ENCODE data around the gene HNRNPAB.
A peak's percentile ranks its signal among the peaks of the same experiment; 100 is the strongest.

The HNRNPAB gene

GRCh38 chr5:178202541-178202940, 1.8 kb upstream of the HNRNPAB start:
- H3K27ac Mint-ChIP-seq: no peak overlapping the region
- peaks cover 26% of the 10 kb centered on the region for H3K36me3 Mint-ChIP-seq (ENCODE audit: low read depth)
- H3K9me3 Mint-ChIP-seq: no peaks in the 10 kb centered on the region
- H3K4me1 Mint-ChIP-seq (ENCODE audit: low read depth): peaks cover 17% of the 10 kb centered on the region
- H3K27me3 Mint-ChIP-seq (ENCODE audit: low read depth): peaks cover 2% of the 10 kb centered on the region
- DNase-seq (ENCODE audit: low spot score): no peak
- peak overlapping the region; percentile 64 for H3K4me3 Mint-ChIP-seq

DNA sequence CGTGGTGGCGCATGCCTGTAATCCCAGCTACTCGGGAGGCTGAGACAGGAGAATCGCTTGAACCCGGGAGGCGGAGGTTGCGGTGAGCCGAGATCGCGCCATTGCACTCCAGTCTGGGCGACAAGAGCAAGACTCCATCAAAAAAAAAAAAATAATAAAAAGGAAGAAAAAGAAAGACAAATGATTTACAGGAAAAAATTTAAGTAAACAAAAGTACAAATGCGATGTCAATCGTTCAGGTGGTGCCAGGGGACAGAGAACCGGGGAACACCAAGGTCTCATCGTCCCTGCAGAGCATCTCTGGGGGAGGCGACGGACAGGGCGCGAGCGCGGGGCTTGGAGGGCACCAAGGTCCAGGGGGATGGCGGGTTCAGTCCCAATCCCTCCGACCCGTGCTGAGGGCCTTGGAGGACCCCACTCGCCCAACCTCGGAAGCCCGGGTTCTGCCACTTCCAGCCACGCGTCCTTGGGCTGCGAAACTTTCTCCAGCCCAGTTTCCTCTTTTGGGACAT, 607 bp upstream of the HNRNPAB start:
- Mint-ChIP-seq H3K4me1 (ENCODE audit: low read depth) (peaks cover 23% of the 10 kb centered on the region), H3K27ac (peak overlapping the region; percentile 99), H3K4me3 (peak overlapping the region; percentile 99), H3K27me3 (ENCODE audit: low read depth) (peaks cover 2% of the 10 kb centered on the region), H3K36me3 (ENCODE audit: low read depth) (peaks cover 36% of the 10 kb centered on the region), H3K9me3 (no peaks in the 10 kb centered on the region)
- DNase-seq (ENCODE audit: low spot score): no peak

GRCh38 chr5:178204935-178205748, 809 bp downstream of the HNRNPAB start:
- peaks cover 50% of the 10 kb centered on the region for H3K36me3 Mint-ChIP-seq (ENCODE audit: low read depth)

DNA sequence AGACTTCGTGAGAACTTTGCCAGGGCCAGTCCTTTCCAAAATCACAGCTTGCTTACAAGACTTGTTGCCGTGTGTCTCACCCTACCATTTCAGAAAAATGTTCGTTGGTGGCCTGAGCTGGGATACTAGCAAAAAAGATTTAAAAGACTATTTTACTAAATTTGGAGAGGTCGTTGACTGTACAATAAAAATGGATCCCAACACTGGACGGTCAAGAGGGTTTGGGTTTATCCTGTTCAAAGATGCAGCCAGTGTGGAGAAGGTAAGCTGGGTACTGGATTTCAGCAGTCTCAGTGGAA, 1.4 kb downstream of the HNRNPAB start:
- Mint-ChIP-seq H3K4me1 (ENCODE audit: low read depth) (peaks cover 28% of the 10 kb centered on the region), H3K9me3 (no peaks in the 10 kb centered on the region), H3K4me3 (peak overlapping the region; percentile 87), H3K36me3 (ENCODE audit: low read depth) (peaks cover 54% of the 10 kb centered on the region), H3K27ac (peak overlapping the region; percentile 78), H3K27me3 (ENCODE audit: low read depth) (peaks cover 2% of the 10 kb centered on the region)
- DNase-seq (ENCODE audit: low spot score): no peak

More at GRCh38 chr5:178204935-178205748, 809 bp downstream of the HNRNPAB start:
- Mint-ChIP-seq H3K9me3 (no peaks in the 10 kb centered on the region), H3K27ac (peak overlapping the region; percentile 78), H3K4me3 (peak overlapping the region; percentile 87), H3K4me1 (ENCODE audit: low read depth) (peaks cover 28% of the 10 kb centered on the region), H3K27me3 (ENCODE audit: low read depth) (peaks cover 2% of the 10 kb centered on the region)
- peak; percentile 79 for DNase-seq (ENCODE audit: low spot score)

- Mint-ChIP-seq H3K4me3 (peak overlapping the region; percentile 87), H3K27me3 (ENCODE audit: low read depth) (peaks cover 2% of the 10 kb centered on the region), H3K9me3 (no peaks in the 10 kb centered on the region), H3K4me1 (ENCODE audit: low read depth) (peaks cover 28% of the 10 kb centered on the region), H3K36me3 (ENCODE audit: low read depth) (peaks cover 60% of the 10 kb centered on the region), H3K27ac (peak overlapping the region; percentile 78)
- no peak for DNase-seq (ENCODE audit: low spot score)
Measured at GRCh38 chr5:178206166-178207101, 2.1 kb downstream of the HNRNPAB start.

DNA sequence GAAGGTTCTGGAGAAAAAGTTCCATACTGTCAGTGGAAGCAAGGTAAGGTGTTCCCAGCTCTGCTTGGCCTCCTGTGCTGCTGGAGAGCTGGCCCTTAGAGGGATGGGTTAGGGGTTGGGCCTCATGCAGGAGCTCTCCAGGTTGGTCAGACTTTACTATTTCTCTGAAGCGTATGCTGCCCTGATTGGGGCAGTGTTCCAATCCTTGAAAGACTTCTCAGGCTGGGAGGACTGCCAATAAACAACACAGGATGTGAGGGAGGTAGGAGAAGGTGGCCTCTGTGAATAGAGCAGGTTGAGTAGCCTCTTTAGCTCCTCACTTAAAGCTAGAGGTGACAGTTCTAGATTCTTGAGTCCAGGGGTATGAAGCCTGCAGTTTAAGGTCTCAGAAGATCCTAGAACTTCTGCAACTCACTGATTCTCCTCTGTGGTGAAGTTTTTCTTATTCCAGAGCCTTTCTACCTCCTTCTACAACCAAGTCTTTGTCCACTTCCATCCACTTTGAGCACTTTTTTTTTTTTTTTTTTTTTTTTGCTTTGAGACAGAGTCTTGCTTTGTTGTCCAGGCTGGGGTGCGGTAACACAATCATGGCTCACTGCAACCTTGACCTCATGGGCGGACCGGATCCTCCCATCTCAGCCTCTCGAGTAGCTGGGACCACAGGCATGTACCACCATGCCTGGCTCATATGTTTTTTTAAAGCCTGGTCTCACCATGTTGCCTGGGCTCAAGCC, 3.0 kb downstream of the HNRNPAB start:
- no peaks in the 10 kb centered on the region for H3K9me3 Mint-ChIP-seq
- peak overlapping the region; percentile 87 for H3K4me3 Mint-ChIP-seq
- H3K27me3 Mint-ChIP-seq (ENCODE audit: low read depth): peaks cover 2% of the 10 kb centered on the region
- peaks cover 68% of the 10 kb centered on the region for H3K36me3 Mint-ChIP-seq (ENCODE audit: low read depth)
- no peak for DNase-seq (ENCODE audit: low spot score)
- no peak overlapping the region for H3K27ac Mint-ChIP-seq
- H3K4me1 Mint-ChIP-seq (ENCODE audit: low read depth): peaks cover 28% of the 10 kb centered on the region

- H3K9me3 Mint-ChIP-seq: no peaks in the 10 kb centered on the region
- H3K36me3 Mint-ChIP-seq (ENCODE audit: low read depth): peaks cover 73% of the 10 kb centered on the region
- H3K4me1 Mint-ChIP-seq (ENCODE audit: low read depth): peaks cover 28% of the 10 kb centered on the region
- H3K27me3 Mint-ChIP-seq (ENCODE audit: low read depth): peaks cover 2% of the 10 kb centered on the region
- DNase-seq (ENCODE audit: low spot score): no peak
- H3K27ac Mint-ChIP-seq: peak overlapping the region; percentile 26
- peak overlapping the region; percentile 42 for H3K4me3 Mint-ChIP-seq
Measured at GRCh38 chr5:178207917-178208280, 3.6 kb downstream of the HNRNPAB start.

GRCh38 chr5:178208540-178209227, 4.4 kb downstream of the HNRNPAB start:
- Mint-ChIP-seq H3K27me3 (ENCODE audit: low read depth) (peaks cover 2% of the 10 kb centered on the region), H3K9me3 (no peaks in the 10 kb centered on the region), H3K36me3 (ENCODE audit: low read depth) (peaks cover 80% of the 10 kb centered on the region), H3K27ac (no peak overlapping the region), H3K4me1 (ENCODE audit: low read depth) (peaks cover 28% of the 10 kb centered on the region), H3K4me3 (no peak overlapping the region)
- DNase-seq (ENCODE audit: low spot score): no peak

DNA sequence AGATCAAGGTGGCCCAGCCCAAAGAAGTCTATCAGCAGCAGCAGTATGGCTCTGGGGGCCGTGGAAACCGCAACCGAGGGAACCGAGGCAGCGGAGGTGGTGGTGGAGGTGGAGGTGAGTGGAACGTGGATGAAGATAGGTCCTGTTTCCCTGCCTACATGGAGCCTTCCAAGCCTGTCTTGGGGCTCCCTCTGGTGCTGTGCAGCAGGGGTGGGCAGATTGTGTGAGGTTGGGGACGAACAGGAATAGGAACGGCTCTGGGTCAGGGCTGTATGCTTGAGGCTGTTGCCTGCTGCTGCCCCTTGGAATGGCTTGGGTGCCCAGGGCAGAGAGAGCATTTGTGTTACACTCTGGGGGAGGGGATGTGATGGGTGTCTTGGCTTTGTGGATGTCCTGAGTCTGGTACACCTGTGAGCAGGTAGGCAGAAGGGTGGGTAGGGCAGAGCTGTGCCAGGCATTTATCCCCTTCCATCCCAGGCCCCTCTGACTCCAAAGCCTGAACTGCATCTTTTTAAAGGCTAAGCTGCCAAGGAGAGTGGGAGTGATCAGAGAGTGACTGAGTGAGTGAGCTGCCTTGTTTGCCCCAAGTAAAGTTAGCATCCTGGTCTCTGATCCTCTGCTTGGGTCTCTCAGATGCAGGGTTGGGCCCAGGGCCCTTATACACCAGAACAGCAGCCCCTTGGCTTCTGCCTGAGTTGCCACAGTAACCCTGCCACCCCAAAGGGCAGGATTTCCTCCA, 5.2 kb downstream of the HNRNPAB start:
- peaks cover 83% of the 10 kb centered on the region for H3K36me3 Mint-ChIP-seq (ENCODE audit: low read depth)
- H3K4me3 Mint-ChIP-seq: no peak overlapping the region
- no peak for DNase-seq (ENCODE audit: low spot score)
- H3K27me3 Mint-ChIP-seq (ENCODE audit: low read depth): no peaks in the 10 kb centered on the region
- H3K4me1 Mint-ChIP-seq (ENCODE audit: low read depth): peaks cover 27% of the 10 kb centered on the region
- no peaks in the 10 kb centered on the region for H3K9me3 Mint-ChIP-seq
- no peak overlapping the region for H3K27ac Mint-ChIP-seq

- no peaks in the 10 kb centered on the region for H3K9me3 Mint-ChIP-seq
- H3K27me3 Mint-ChIP-seq (ENCODE audit: low read depth): no peaks in the 10 kb centered on the region
- peaks cover 27% of the 10 kb centered on the region for H3K4me1 Mint-ChIP-seq (ENCODE audit: low read depth)
- H3K36me3 Mint-ChIP-seq (ENCODE audit: low read depth): peaks cover 86% of the 10 kb centered on the region
- no peak overlapping the region for H3K27ac Mint-ChIP-seq
- DNase-seq (ENCODE audit: low spot score): no peak
- H3K4me3 Mint-ChIP-seq: no peak overlapping the region
Measured at GRCh38 chr5:178210073-178210535, 5.8 kb downstream of the HNRNPAB start.

- H3K9me3 Mint-ChIP-seq: no peaks in the 10 kb centered on the region
- H3K27ac Mint-ChIP-seq: no peak overlapping the region
- no peak for DNase-seq (ENCODE audit: low spot score)
- H3K4me1 Mint-ChIP-seq (ENCODE audit: low read depth): peaks cover 29% of the 10 kb centered on the region
- H3K4me3 Mint-ChIP-seq: no peak overlapping the region
- H3K27me3 Mint-ChIP-seq (ENCODE audit: low read depth): no peaks in the 10 kb centered on the region
- H3K36me3 Mint-ChIP-seq (ENCODE audit: low read depth): peaks cover 84% of the 10 kb centered on the region
Measured at GRCh38 chr5:178210686-178211085, 6.4 kb downstream of the HNRNPAB start.

- Mint-ChIP-seq H3K27ac (no peak overlapping the region), H3K4me1 (ENCODE audit: low read depth) (peaks cover 28% of the 10 kb centered on the region), H3K36me3 (ENCODE audit: low read depth) (peaks cover 81% of the 10 kb centered on the region)
Measured at GRCh38 chr5:178211095-178212048, 7.0 kb downstream of the HNRNPAB start.

More at GRCh38 chr5:178211095-178212048, 7.0 kb downstream of the HNRNPAB start:
- no peak for DNase-seq (ENCODE audit: low spot score)
- Mint-ChIP-seq H3K9me3 (no peaks in the 10 kb centered on the region), H3K4me3 (no peak overlapping the region), H3K27me3 (ENCODE audit: low read depth) (no peaks in the 10 kb centered on the region)

Measured in T-helper 2 cell treated with Interferon-gamma antibody and Interleukin-4, amounts not matched to agents 5 μg/mL and 100 μg/mL, for 36 hours (primary cell).